Middle frontal gyrus (tissue), 1 donor: Measurements from ENCODE around the gene MYBPHL.

Experiments
- DNase-seq: peaks from one replicate; pipeline ENCODE4 v3.0.0-alpha.2; 2015; ENCODE audit warnings: low spot score; ENCODE audit errors: extremely low spot score

MYBPHL gene

GRCh38 chr1:109266965-109267364 is 39.8 kb downstream of the MYBPHL start:
- no peak for DNase-seq

GRCh38 chr1:109265741-109266330 is 41.0 kb downstream of the MYBPHL start:
- no peak for DNase-seq

GRCh38 chr1:109265016-109265415 is 41.8 kb downstream of the MYBPHL start:
- DNase-seq, result no peak

- no peak for DNase-seq
Measured at GRCh38 chr1:109264379-109264755, 42.4 kb downstream of the MYBPHL start.

- peak; percentile 52 for DNase-seq
Measured at GRCh38 chr1:109263597-109264378, 43.0 kb downstream of the MYBPHL start.

- no peak for DNase-seq
Measured at GRCh38 chr1:109263234-109263596, 43.6 kb downstream of the MYBPHL start.

GRCh38 chr1:109262231-109263055 is 44.4 kb downstream of the MYBPHL start:
- DNase-seq, result no peak

- DNase-seq, result no peak
Measured at GRCh38 chr1:109261578-109261977, 45.2 kb downstream of the MYBPHL start.

- no peak for DNase-seq
Measured at GRCh38 chr1:109261006-109261405, 45.8 kb downstream of the MYBPHL start.

GRCh38 chr1:109259674-109260557 is 46.9 kb downstream of the MYBPHL start:
- no peak for DNase-seq

GRCh38 chr1:109258481-109259466 is 48.0 kb downstream of the MYBPHL start:
- no peak for DNase-seq

GRCh38 chr1:109257682-109258421 is 49.0 kb downstream of the MYBPHL start:
- DNase-seq, result no peak

- DNase-seq, result no peak
Measured at GRCh38 chr1:109256971-109257681, 49.7 kb downstream of the MYBPHL start.

- no peak for DNase-seq
Measured at GRCh38 chr1:109256085-109256484, 50.7 kb downstream of the MYBPHL start.

- DNase-seq, result no peak
Measured at GRCh38 chr1:109255678-109256077, 51.1 kb downstream of the MYBPHL start.

- DNase-seq, result no peak
Measured at GRCh38 chr1:109255097-109255651, 51.6 kb downstream of the MYBPHL start.

- DNase-seq, result no peak
Measured at GRCh38 chr1:109254621-109255096, 52.2 kb downstream of the MYBPHL start.
